Mucosa of descending colon (tissue), 3 donors: ENCODE results near the gene RNF214. TPM values are rescaled to one million over a fixed set of nuclear protein-coding genes. Genes with fewer than 3 reads are reported as not detected.

Experiments used
- ATAC-seq: fragments of 200-7000 bp; cut with Tn5 transposase; one replicate; pipeline ENCODE4 v1.9.1; 2020; ENCODE audit warnings: mild to moderate bottlenecking, moderate library complexity
- DNase-seq, 3 donors: peaks; one replicate each; pipeline ENCODE4 v3.0.0-alpha.2; 2020
- H3K36me3 ChIP-seq: fragments of 200-600 bp; one replicate; pipeline ENCODE4 v1.8.0; 2021; ENCODE audit warnings: low read depth, mild to moderate bottlenecking
- H3K4me1 ChIP-seq: fragments of 200-600 bp; one replicate; pipeline ENCODE4 v1.8.0; 2021; ENCODE audit warnings: low read depth, mild to moderate bottlenecking
- H3K4me3 ChIP-seq: fragments of 200-600 bp; one replicate; pipeline ENCODE4 v1.8.0; 2021; ENCODE audit warnings: mild to moderate bottlenecking
- H3K9me3 ChIP-seq: fragments of 200-600 bp; one replicate; pipeline ENCODE4 v1.8.0; 2021; ENCODE audit warnings: mild to moderate bottlenecking
- intact Hi-C, 2 donors: fragments of 100-400 bp; cut with DNase I in 1 of 2; cut with micrococcal nuclease in 1 of 2; formaldehyde crosslinking; loops; one replicate each; pipeline versions ENCODE4 v1.11.0 to v1.11.1; 2022; cut with DNase I, micrococcal nuclease
- total RNA-seq, 3 donors: library from RNA; stranded (reverse); fragmentation: NEBNext Ultra II Directional in 2 of 3; extraction: Animal tissue kit (Norgen Biotek cat#: 25700) in 2 of 3; gene quantifications; one replicate each; pipeline versions ENCODE4 v1.2.1 to v1.2.4, GENCODE V29; 2021 to 2023
- TF ChIP-seq, protein P1 (sequence below): fragments of 200-600 bp; IDR thresholded peaks from one replicate; pipeline ENCODE4 v1.8.0; 2022; ENCODE audit warnings: antibody characterized with exemption, mild to moderate bottlenecking
- donor health status: DM: no; HTN: no; CAD: no; lungs with moderate emphysema.
- donor health status: DM: no; HTN: no; CAD: no.
- donor health status: DM: no; HTN: yes; CAD: no.

Gene RNF214
- total RNA-seq, 3 donors from 2014 or later, result 22.0 to 38.1 (median 25.4) TPM

DNA sequence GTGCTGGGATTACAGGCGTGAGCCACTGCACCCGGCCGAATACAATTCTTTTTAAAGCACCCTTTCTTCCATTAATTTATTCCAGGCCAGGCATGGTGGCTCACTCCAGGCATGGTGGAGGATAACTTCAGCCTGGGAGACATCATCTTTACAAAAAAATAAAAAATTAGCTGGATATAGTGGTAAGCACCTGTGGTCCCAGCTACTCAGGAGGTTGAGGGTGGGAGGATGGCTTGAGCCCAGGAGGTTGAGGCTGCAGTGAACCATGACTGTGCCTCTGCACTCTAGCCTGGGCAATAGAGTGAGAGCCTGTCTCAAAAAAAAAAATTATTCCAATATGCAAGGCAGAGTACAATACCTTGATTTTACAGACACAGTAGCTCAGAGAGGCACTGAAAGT is 21.9 kb upstream of the RNF214 start:
- Histone ChIP-seq H3K4me1 (no peaks in the 10 kb centered on the region), H3K4me3 (no peak overlapping the region), H3K9me3 (no peaks in the 10 kb centered on the region), H3K36me3 (no peaks in the 10 kb centered on the region)
- DNase-seq, result no peak
- ATAC-seq, result no peak
- intact Hi-C loops, result no loop called here
- TF ChIP-seq, protein P1, sequence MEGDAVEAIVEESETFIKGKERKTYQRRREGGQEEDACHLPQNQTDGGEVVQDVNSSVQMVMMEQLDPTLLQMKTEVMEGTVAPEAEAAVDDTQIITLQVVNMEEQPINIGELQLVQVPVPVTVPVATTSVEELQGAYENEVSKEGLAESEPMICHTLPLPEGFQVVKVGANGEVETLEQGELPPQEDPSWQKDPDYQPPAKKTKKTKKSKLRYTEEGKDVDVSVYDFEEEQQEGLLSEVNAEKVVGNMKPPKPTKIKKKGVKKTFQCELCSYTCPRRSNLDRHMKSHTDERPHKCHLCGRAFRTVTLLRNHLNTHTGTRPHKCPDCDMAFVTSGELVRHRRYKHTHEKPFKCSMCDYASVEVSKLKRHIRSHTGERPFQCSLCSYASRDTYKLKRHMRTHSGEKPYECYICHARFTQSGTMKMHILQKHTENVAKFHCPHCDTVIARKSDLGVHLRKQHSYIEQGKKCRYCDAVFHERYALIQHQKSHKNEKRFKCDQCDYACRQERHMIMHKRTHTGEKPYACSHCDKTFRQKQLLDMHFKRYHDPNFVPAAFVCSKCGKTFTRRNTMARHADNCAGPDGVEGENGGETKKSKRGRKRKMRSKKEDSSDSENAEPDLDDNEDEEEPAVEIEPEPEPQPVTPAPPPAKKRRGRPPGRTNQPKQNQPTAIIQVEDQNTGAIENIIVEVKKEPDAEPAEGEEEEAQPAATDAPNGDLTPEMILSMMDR, result no peak

DNA sequence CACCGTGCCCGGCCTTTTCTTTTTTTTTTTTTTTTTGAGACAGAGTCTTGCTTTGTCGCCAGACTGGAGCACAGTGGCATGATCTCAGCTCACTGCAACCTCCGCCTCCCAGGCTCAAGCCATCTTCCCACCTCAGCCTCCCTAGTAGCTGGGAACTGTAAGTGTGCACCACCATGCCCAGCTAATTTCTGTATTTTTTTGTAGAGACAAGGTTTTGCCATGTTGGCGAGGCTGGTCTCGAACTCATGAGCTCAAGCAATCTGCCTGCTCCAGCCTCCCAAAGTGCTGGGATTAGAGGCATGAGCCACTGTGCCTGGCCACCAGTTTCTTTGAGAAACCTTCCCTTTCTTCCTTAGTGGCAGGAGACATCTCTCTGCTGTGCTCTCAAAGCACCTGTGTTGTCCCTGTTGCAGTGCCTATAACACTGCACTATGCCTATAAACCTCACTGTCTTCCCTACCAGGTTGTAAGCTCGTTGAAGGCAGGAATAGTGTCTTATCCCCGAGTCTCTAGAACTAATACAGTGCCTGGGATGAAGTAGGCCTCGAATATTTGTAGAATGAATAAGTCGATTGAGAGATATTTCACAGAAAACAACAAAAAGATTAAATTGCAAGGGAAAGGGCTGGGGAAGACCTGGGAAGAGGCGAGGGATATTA is 19.6 kb upstream of the RNF214 start:
- DNase-seq, result no peak
- Histone ChIP-seq H3K36me3 (no peaks in the 10 kb centered on the region), H3K4me3 (no peak overlapping the region), H3K4me1 (no peaks in the 10 kb centered on the region), H3K9me3 (no peaks in the 10 kb centered on the region)
- intact Hi-C loops, result no loop called here
- TF ChIP-seq, protein P1, result no peak
- no peak for ATAC-seq

DNA sequence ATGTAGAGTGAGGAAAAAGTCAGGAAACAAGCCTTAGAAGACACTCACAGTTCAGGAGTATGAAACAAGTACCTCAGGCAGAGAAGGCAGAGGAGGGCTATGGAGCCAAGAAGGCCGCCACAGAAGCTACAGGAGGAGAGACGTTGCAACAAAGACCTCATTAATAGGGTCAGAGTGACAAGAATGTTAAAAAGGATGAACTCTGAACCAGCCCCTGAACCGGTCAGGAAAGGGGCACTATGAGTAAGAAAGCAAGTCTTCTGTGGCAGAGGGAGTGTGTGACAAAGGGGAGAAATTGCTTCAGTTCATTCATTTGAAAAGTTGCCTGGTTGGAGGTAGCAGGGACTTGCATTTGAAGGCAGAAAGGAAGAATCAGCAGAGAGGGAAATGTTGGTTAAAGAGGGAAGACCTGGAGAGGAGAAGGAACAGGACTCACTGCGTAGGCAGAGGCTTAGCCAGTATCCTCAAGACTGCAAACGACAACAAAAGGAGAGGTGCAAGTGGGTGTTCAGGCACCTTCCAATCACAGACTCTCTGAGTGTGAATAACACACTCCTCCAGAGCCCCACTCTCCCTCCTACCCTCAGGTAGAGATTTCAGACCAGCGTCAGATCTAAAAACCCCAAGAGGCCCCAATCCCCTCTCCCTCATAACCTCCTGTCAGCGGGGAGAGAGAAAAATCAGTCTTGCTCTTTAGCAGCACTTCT is 17.9 kb upstream of the RNF214 start:
- TF ChIP-seq, protein P1, result no peak
- no peaks in the 10 kb centered on the region for H3K36me3 ChIP-seq
- peaks cover 8% of the 10 kb centered on the region for H3K4me1 ChIP-seq
- ATAC-seq (no peak), DNase-seq (no peak)
- H3K4me3 ChIP-seq, result no peak overlapping the region
- no peaks in the 10 kb centered on the region for H3K9me3 ChIP-seq
- intact Hi-C loops, result no loop called here

DNA sequence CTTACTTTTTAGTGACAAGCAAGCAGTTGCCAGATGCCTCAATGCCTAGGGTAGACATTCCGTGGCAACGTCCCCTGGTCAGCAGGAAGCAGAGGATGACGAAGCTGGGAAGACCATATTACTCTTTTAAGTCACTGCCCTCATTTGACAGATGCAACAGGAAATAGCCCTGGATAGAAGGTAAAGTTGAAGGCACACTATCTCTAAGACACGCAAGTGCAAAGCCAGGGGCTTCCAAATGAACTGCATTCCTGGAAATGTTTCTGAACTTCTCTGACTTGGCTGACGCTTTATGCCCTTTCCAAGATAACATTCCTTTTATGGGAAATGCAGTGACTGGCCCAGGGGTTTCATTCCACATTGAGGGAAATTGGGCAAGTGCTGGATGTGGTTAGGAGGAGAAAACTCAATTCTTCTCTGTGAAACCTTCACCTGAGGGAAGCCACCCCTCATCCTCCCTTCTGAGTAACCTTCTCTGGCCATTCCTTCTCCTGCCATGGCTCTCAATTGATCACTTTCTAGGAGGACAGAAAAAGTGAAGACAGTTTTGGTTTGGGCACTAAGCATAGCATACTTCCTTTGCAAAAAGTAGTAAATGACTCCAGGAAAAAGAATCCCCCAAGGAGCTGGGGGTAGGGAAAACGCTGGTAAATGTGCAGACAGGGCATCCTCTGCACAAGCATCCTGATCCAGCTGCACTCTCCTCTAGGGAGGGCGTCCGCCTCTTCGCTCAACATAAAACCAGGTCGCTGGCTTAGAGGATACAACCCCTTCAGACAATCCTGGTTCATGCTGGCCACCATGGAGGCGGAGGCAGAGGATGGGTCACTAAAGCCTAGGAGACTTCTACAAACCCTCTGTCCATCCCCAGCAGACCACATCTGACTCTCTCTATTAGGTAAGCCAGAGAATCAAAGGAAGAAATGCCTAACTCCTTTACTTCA is 15.1 kb upstream of the RNF214 start:
- intact Hi-C loops, result no loop called here
- H3K4me1 ChIP-seq, result peaks cover 34% of the 10 kb centered on the region

More for the DNA sequence above, 15.1 kb upstream of the RNF214 start:
- no peak for DNase-seq
- TF ChIP-seq, protein P1, result no peak
- no peak overlapping the region for H3K4me3 ChIP-seq
- ATAC-seq, result no peak
- no peaks in the 10 kb centered on the region for H3K36me3 ChIP-seq
- no peaks in the 10 kb centered on the region for H3K9me3 ChIP-seq
